ENCODE measurements around the gene MAGI1.

Gene MAGI1

GRCh38 chr3:65883613-65884012, 155.1 kb downstream of the MAGI1 start:
- ChIA-PET CTCF (no interaction called here), POLR2A (no interaction called here)
- TF ChIP-seq BHLHE40 (IDR thresholded peaks at IDR 0.05; ENCODE audit: borderline replicate concordance) = no peak
- no peak for TF ChIP-seq ARNT (IDR thresholded peaks at IDR 0.05)
- no peak for TF ChIP-seq PKNOX1 (IDR thresholded peaks at IDR 0.05)
- TF ChIP-seq TARDBP (IDR thresholded peaks at IDR 0.05) = no peak
- no peak for TF ChIP-seq L3MBTL2 (conservative IDR thresholded peaks at IDR 0.05)
- TF ChIP-seq HDGF (IDR thresholded peaks at IDR 0.05; ENCODE audit: borderline replicate concordance) = no peak
- no peak for TF ChIP-seq CTBP1 (IDR thresholded peaks at IDR 0.05; ENCODE audit: borderline replicate concordance)
- TF ChIP-seq FOXA1 (IDR thresholded peaks at IDR 0.05) = no peak
- no peak for TF ChIP-seq FOXK2 (IDR thresholded peaks at IDR 0.05)
- TF ChIP-seq FOXM1 (IDR thresholded peaks at IDR 0.05; ENCODE audit: borderline replicate concordance) = no peak
- no peak for TF ChIP-seq ELF4 (IDR thresholded peaks at IDR 0.05)
- no peak for TF ChIP-seq ZNF384 (IDR thresholded peaks at IDR 0.05)
- no peak for TF ChIP-seq LEF1 (IDR thresholded peaks at IDR 0.05; ENCODE audit: borderline replicate concordance)
- TF ChIP-seq SP1 (IDR thresholded peaks at IDR 0.05) = no peak
- TF ChIP-seq SUZ12 (IDR thresholded peaks at IDR 0.05) = no peak
- no peak for DNase-seq (ENCODE audit: extremely low spot score)

GRCh38 chr3:65880350-65880749, 158.4 kb downstream of the MAGI1 start:
- ChIA-PET CTCF (no interaction called here), POLR2A (no interaction called here)
- DNase-seq (ENCODE audit: extremely low spot score) = no peak
- TF ChIP-seq PKNOX1 (IDR thresholded peaks at IDR 0.05) = 0 out of 2 replicates have a peak, but pooled peaks have one; percentile 10
- TF ChIP-seq SUZ12 (IDR thresholded peaks at IDR 0.05) = no peak
- no peak for TF ChIP-seq HDGF (IDR thresholded peaks at IDR 0.05; ENCODE audit: borderline replicate concordance)

GRCh38 chr3:65879372-65879771, 159.3 kb downstream of the MAGI1 start:
- DNase-seq (ENCODE audit: extremely low spot score) = no peak
- TF ChIP-seq ZNF384 (IDR thresholded peaks at IDR 0.05) (no peak), BHLHE40 (IDR thresholded peaks at IDR 0.05; ENCODE audit: borderline replicate concordance) (no peak), LEF1 (IDR thresholded peaks at IDR 0.05; ENCODE audit: borderline replicate concordance) (no peak), TARDBP (IDR thresholded peaks at IDR 0.05) (no peak), NFRKB (IDR thresholded peaks at IDR 0.05) (no peak), FOXK2 (IDR thresholded peaks at IDR 0.05) (no peak), HDGF (IDR thresholded peaks at IDR 0.05; ENCODE audit: borderline replicate concordance) (no peak), CTBP1 (IDR thresholded peaks at IDR 0.05; ENCODE audit: borderline replicate concordance) (no peak), FOXM1 (IDR thresholded peaks at IDR 0.05; ENCODE audit: borderline replicate concordance) (no peak), SP1 (IDR thresholded peaks at IDR 0.05) (no peak), PKNOX1 (IDR thresholded peaks at IDR 0.05) (no peak), FOXA1 (IDR thresholded peaks at IDR 0.05) (no peak), L3MBTL2 (conservative IDR thresholded peaks at IDR 0.05) (no peak), SUZ12 (IDR thresholded peaks at IDR 0.05) (no peak), ARNT (IDR thresholded peaks at IDR 0.05) (no peak), ELF4 (IDR thresholded peaks at IDR 0.05) (no peak)
- ChIA-PET CTCF (no interaction called here), POLR2A (no interaction called here)

GRCh38 chr3:65878831-65879230, 159.9 kb downstream of the MAGI1 start:
- POLR2A ChIA-PET = no interaction called here
- no peak for TF ChIP-seq L3MBTL2 (conservative IDR thresholded peaks at IDR 0.05)
- no peak for TF ChIP-seq SP1 (IDR thresholded peaks at IDR 0.05)
- TF ChIP-seq LEF1 (IDR thresholded peaks at IDR 0.05; ENCODE audit: borderline replicate concordance) = no peak
- TF ChIP-seq PKNOX1 (IDR thresholded peaks at IDR 0.05) = no peak
- no peak for TF ChIP-seq ARNT (IDR thresholded peaks at IDR 0.05)
- no peak for TF ChIP-seq BHLHE40 (IDR thresholded peaks at IDR 0.05; ENCODE audit: borderline replicate concordance)
- no peak for TF ChIP-seq TARDBP (IDR thresholded peaks at IDR 0.05)
- no peak for TF ChIP-seq CTBP1 (IDR thresholded peaks at IDR 0.05; ENCODE audit: borderline replicate concordance)
- TF ChIP-seq FOXA1 (IDR thresholded peaks at IDR 0.05) = no peak
- no peak for TF ChIP-seq FOXK2 (IDR thresholded peaks at IDR 0.05)
- no peak for TF ChIP-seq NFRKB (IDR thresholded peaks at IDR 0.05)
- no peak for TF ChIP-seq ZNF384 (IDR thresholded peaks at IDR 0.05)
- TF ChIP-seq HDGF (IDR thresholded peaks at IDR 0.05; ENCODE audit: borderline replicate concordance) = no peak
- TF ChIP-seq ELF4 (IDR thresholded peaks at IDR 0.05) = no peak
- CTCF ChIA-PET = no interaction called here
- DNase-seq (ENCODE audit: extremely low spot score) = no peak

- POLR2A ChIA-PET = no interaction called here
- TF ChIP-seq TARDBP (IDR thresholded peaks at IDR 0.05) = no peak
- TF ChIP-seq PKNOX1 (IDR thresholded peaks at IDR 0.05) = no peak
- no peak for TF ChIP-seq L3MBTL2 (conservative IDR thresholded peaks at IDR 0.05)
- no peak for TF ChIP-seq FOXK2 (IDR thresholded peaks at IDR 0.05)
- TF ChIP-seq ZNF384 (IDR thresholded peaks at IDR 0.05) = no peak
- TF ChIP-seq LEF1 (IDR thresholded peaks at IDR 0.05; ENCODE audit: borderline replicate concordance) = no peak
- TF ChIP-seq BHLHE40 (IDR thresholded peaks at IDR 0.05; ENCODE audit: borderline replicate concordance) = no peak
- TF ChIP-seq CTBP1 (IDR thresholded peaks at IDR 0.05; ENCODE audit: borderline replicate concordance) = no peak
These were observed 161.6 kb downstream of the MAGI1 start for GRCh38 chr3:65877160-65877559.

More at GRCh38 chr3:65877160-65877559, 161.6 kb downstream of the MAGI1 start:
- CTCF ChIA-PET = no interaction called here
- DNase-seq (ENCODE audit: extremely low spot score) = no peak

All from HEK293T (cell line).